Left ventricle myocardium superior (tissue), 1 donor: ENCODE measurements around the gene CEP131. TPM values are rescaled to one million over a fixed set of nuclear protein-coding genes. Genes with fewer than 3 reads are reported as not detected.

Source experiments
- ATAC-seq: fragments of 200-7000 bp; cut with Tn5 transposase; one replicate; pipeline ENCODE4 v1.9.1; 2020; ENCODE audit warnings: mild to moderate bottlenecking, moderate library complexity
- DNase-seq: peaks from one replicate; pipeline ENCODE4 v3.0.0-alpha.2; 2020
- intact Hi-C: fragments of 100-400 bp; cut with micrococcal nuclease; formaldehyde crosslinking; loops from one replicate; pipeline ENCODE4 v1.11.0; 2022
- total RNA-seq: library from RNA; stranded (reverse); fragmentation: NEBNext Ultra II Directional; extraction: Animal tissue kit (Norgen Biotek cat#: 25700); gene quantifications from one replicate; pipeline ENCODE4 v1.2.1, GENCODE V29; 2021
- donor health status: DM: no; HTN: yes; CAD: no; lungs with severe emphysema.

The CEP131 gene
- total RNA-seq, 1 donor from 2014 or later = 13.6 TPM

- DNase-seq (no peak), ATAC-seq (no peak)
- intact Hi-C loops = no loop called here
These were observed 18.4 kb upstream of the CEP131 start for GRCh38 chr17:81241203-81241602.

- DNase-seq (no peak), ATAC-seq (no peak)
- intact Hi-C loops = no loop called here
These were observed 18.0 kb upstream of the CEP131 start for GRCh38 chr17:81240761-81241160.

GRCh38 chr17:81239714-81240555 lies 17.2 kb upstream of the CEP131 start:
- intact Hi-C loops = no loop called here
- no peak for ATAC-seq

GRCh38 chr17:81238815-81239713 lies 16.3 kb upstream of the CEP131 start, which contains the start of the genes NDUFAF8 and TEPSIN:
TSS of gene NDUFAF8 (plus strand) at chr17:81239318. CDS start at chr17:81239364, 46 bp downstream.
TSS of gene TEPSIN (minus strand) at chr17:81239055. CDS start at chr17:81239033, 22 bp downstream.
- intact Hi-C loops = no loop called here
- ATAC-seq = peak; percentile 97
- peak; percentile 97 for DNase-seq

More at GRCh38 chr17:81239714-81240555, 17.2 kb upstream of the CEP131 start:
- peak; percentile 38 for DNase-seq

- ATAC-seq (no peak), DNase-seq (no peak)
- intact Hi-C loops = no loop called here
These were observed 15.7 kb upstream of the CEP131 start for GRCh38 chr17:81238490-81238814.

GRCh38 chr17:81237591-81238489 lies 15.1 kb upstream of the CEP131 start:
- DNase-seq = no peak
- intact Hi-C loops = no loop called here
- ATAC-seq = no peak

GRCh38 chr17:81236784-81237183 lies 14.0 kb upstream of the CEP131 start:
- intact Hi-C loops = no loop called here
- DNase-seq = no peak

GRCh38 chr17:81235822-81236740 lies 13.3 kb upstream of the CEP131 start:
- intact Hi-C loops = no loop called here
- ATAC-seq = no peak
- peak; percentile 30 for DNase-seq

More at GRCh38 chr17:81236784-81237183, 14.0 kb upstream of the CEP131 start:
- ATAC-seq = no peak

GRCh38 chr17:81234940-81235821 lies 12.4 kb upstream of the CEP131 start:
- DNase-seq (no peak), ATAC-seq (no peak)
- intact Hi-C loops = no loop called here

- no peak for ATAC-seq
- DNase-seq = no peak
- intact Hi-C loops = no loop called here
These were observed 11.7 kb upstream of the CEP131 start for GRCh38 chr17:81234506-81234855.

GRCh38 chr17:81233811-81234505 lies 11.2 kb upstream of the CEP131 start:
- DNase-seq = no peak
- intact Hi-C loops = no loop called here
- ATAC-seq = no peak

GRCh38 chr17:81233316-81233715 lies 10.6 kb upstream of the CEP131 start:
- ATAC-seq (no peak), DNase-seq (no peak)
- intact Hi-C loops = no loop called here

GRCh38 chr17:81232616-81233241 lies 10.0 kb upstream of the CEP131 start:
- DNase-seq (no peak), ATAC-seq (no peak)
- intact Hi-C loops = no loop called here

- intact Hi-C loops = no loop called here
These were observed 9.2 kb upstream of the CEP131 start for GRCh38 chr17:81231766-81232581.

GRCh38 chr17:81231121-81231645 lies 8.4 kb upstream of the CEP131 start:
- no peak for ATAC-seq

More at GRCh38 chr17:81231766-81232581, 9.2 kb upstream of the CEP131 start:
- ATAC-seq (no peak), DNase-seq (no peak)

More at GRCh38 chr17:81231121-81231645, 8.4 kb upstream of the CEP131 start:
- DNase-seq = no peak
- intact Hi-C loops = no loop called here
